ENCODE measurements around the gene ADH1C. TPM values are rescaled to one million over a fixed set of nuclear protein-coding genes. Genes with fewer than 3 reads are reported as not detected.
A peak's percentile ranks its signal among the peaks of the same experiment; 100 is the strongest.

The ADH1C gene
- 9.4 TPM for total RNA-seq
- 10 to 100 TPM in 3 of 8 donors, 1 to 10 TPM in 5; 6.0 to 11.3 (median 7.5) TPM for polyA plus RNA-seq (ENCODE audit: insufficient read depth in 1 of 8, insufficient read length in 8 of 8, low replicate concordance in 1 of 8)
- long read RNA-seq, donor 1, partial matches to known transcripts: 0 of 2 reads
- long read RNA-seq, donor 1, other reads (novel, unspliced or antisense): 0 of 2 reads
- long read RNA-seq, donor 2, partial matches to known transcripts: 0 of 1 reads
- long read RNA-seq, donor 2, other reads (novel, unspliced or antisense): 0 of 1 reads
- long read RNA-seq, donor 3, partial matches to known transcripts: 0 of 1 reads
- long read RNA-seq, donor 3, other reads (novel, unspliced or antisense): 0 of 1 reads
- long read RNA-seq, donor 4: 0 reads
- long read RNA-seq, donor 5, partial matches to known transcripts: 0 of 3 reads
- long read RNA-seq, donor 5, other reads (novel, unspliced or antisense): 0 of 3 reads
- long read RNA-seq, donor 6, partial matches to known transcripts: 0 of 3 reads
- long read RNA-seq, donor 6, other reads (novel, unspliced or antisense): 0 of 3 reads
- long read RNA-seq, donor 7, partial matches to known transcripts: 0 of 4 reads
- long read RNA-seq, donor 7, other reads (novel, unspliced or antisense): 0 of 4 reads
- long read RNA-seq, donor 8, partial matches to known transcripts: 0 of 2 reads
- long read RNA-seq, donor 8, other reads (novel, unspliced or antisense): 0 of 2 reads
- long read RNA-seq, donor 9: 0 reads
- long read RNA-seq, donor 10, transcript ADH1C-204 (9 exons, 1,740 nt): major isoform, 5 of 5 reads
- long read RNA-seq, donor 10, partial matches to known transcripts: 0 of 5 reads
- long read RNA-seq, donor 10, other reads (novel, unspliced or antisense): 0 of 5 reads
- long read RNA-seq, donor 11, partial matches to known transcripts: 0 of 3 reads
- long read RNA-seq, donor 11, other reads (novel, unspliced or antisense): 0 of 3 reads

- Histone ChIP-seq H3K27me3 (ENCODE audit: control insufficient read depth, insufficient read depth, low read length) (no peaks in the 10 kb centered on the region), H3K9me3 (replicated peaks; ENCODE audit: control insufficient read depth, low read depth, low read length) (no peaks in the 10 kb centered on the region), H3K4me3 (ENCODE audit: low read length) (peak within 1 kb of the TSS; percentile 11), H3K4me1 (ENCODE audit: control insufficient read depth, insufficient read depth, low read length) (peaks cover 2% of the 10 kb centered on the region), H3K27ac (ENCODE audit: low read length) (peak within 1 kb of the TSS; percentile 48), H3K36me3 (ENCODE audit: control insufficient read depth, insufficient read depth, low read length) (no peaks in the 10 kb centered on the region)
- DNase-seq: peak; percentile 93
- 42% methylated on average over 4 of the region's 10 CpGs for WGBS (ENCODE audit: insufficient coverage)
Observed at GRCh38 chr4:99352602-99353537, at the start of gene ADH1C. ADH1C (minus strand) TSS chr4:99352746; CDS start chr4:99352675, 71 bp downstream.

- H3K36me3 ChIP-seq (ENCODE audit: control insufficient read depth, insufficient read depth, low read length): no peaks in the 10 kb centered on the region
- no peak overlapping the region for H3K27ac ChIP-seq (ENCODE audit: low read length)
- no peaks in the 10 kb centered on the region for H3K27me3 ChIP-seq (ENCODE audit: control insufficient read depth, insufficient read depth, low read length)
- H3K4me3 ChIP-seq (ENCODE audit: low read length): no peak overlapping the region
- H3K9me3 ChIP-seq (replicated peaks; ENCODE audit: control insufficient read depth, low read depth, low read length): peaks cover 3% of the 10 kb centered on the region
- no peak for DNase-seq
- peaks cover 4% of the 10 kb centered on the region for H3K4me1 ChIP-seq (ENCODE audit: control insufficient read depth, insufficient read depth, low read length)
Observed at GRCh38 chr4:99400831-99401230, 48.3 kb upstream of the ADH1C start.

GRCh38 chr4:99399017-99399416 is 46.5 kb upstream of the ADH1C start:
- Histone ChIP-seq H3K4me3 (ENCODE audit: low read length) (no peak overlapping the region), H3K36me3 (ENCODE audit: control insufficient read depth, insufficient read depth, low read length) (no peaks in the 10 kb centered on the region), H3K9me3 (replicated peaks; ENCODE audit: control insufficient read depth, low read depth, low read length) (peaks cover 3% of the 10 kb centered on the region), H3K4me1 (ENCODE audit: control insufficient read depth, insufficient read depth, low read length) (no peaks in the 10 kb centered on the region), H3K27me3 (ENCODE audit: control insufficient read depth, insufficient read depth, low read length) (no peaks in the 10 kb centered on the region), H3K27ac (ENCODE audit: low read length) (no peak overlapping the region)
- no CpG with 5 or more reads among the region's 1 CpG for WGBS (ENCODE audit: insufficient coverage)
- DNase-seq: no peak

- Histone ChIP-seq H3K36me3 (ENCODE audit: control insufficient read depth, insufficient read depth, low read length) (no peaks in the 10 kb centered on the region), H3K9me3 (replicated peaks; ENCODE audit: control insufficient read depth, low read depth, low read length) (peaks cover 6% of the 10 kb centered on the region), H3K27me3 (ENCODE audit: control insufficient read depth, insufficient read depth, low read length) (no peaks in the 10 kb centered on the region), H3K4me3 (ENCODE audit: low read length) (no peak overlapping the region), H3K4me1 (ENCODE audit: control insufficient read depth, insufficient read depth, low read length) (no peaks in the 10 kb centered on the region), H3K27ac (ENCODE audit: low read length) (no peak overlapping the region)
- no peak for DNase-seq
- WGBS (ENCODE audit: insufficient coverage): 0% methylated on average over 1 of the region's 3 CpGs
Observed at GRCh38 chr4:99395595-99396364, 43.2 kb upstream of the ADH1C start.

- H3K36me3 ChIP-seq (ENCODE audit: control insufficient read depth, insufficient read depth, low read length): no peaks in the 10 kb centered on the region
- no peaks in the 10 kb centered on the region for H3K27me3 ChIP-seq (ENCODE audit: control insufficient read depth, insufficient read depth, low read length)
- H3K27ac ChIP-seq (ENCODE audit: low read length): no peak overlapping the region
Observed at GRCh38 chr4:99394896-99395295, 42.4 kb upstream of the ADH1C start.

GRCh38 chr4:99390055-99390454 is 37.5 kb upstream of the ADH1C start:
- peak; percentile 83 for DNase-seq
- Histone ChIP-seq H3K27ac (ENCODE audit: low read length) (peak overlapping the region; percentile 39), H3K9me3 (replicated peaks; ENCODE audit: control insufficient read depth, low read depth, low read length) (peaks cover 10% of the 10 kb centered on the region), H3K4me1 (ENCODE audit: control insufficient read depth, insufficient read depth, low read length) (no peaks in the 10 kb centered on the region), H3K27me3 (ENCODE audit: control insufficient read depth, insufficient read depth, low read length) (no peaks in the 10 kb centered on the region), H3K4me3 (ENCODE audit: low read length) (no peak overlapping the region), H3K36me3 (ENCODE audit: control insufficient read depth, insufficient read depth, low read length) (no peaks in the 10 kb centered on the region)
- WGBS (ENCODE audit: insufficient coverage): no CpG with 5 or more reads among the region's 1 CpG

More at GRCh38 chr4:99394896-99395295, 42.4 kb upstream of the ADH1C start:
- Histone ChIP-seq H3K4me1 (ENCODE audit: control insufficient read depth, insufficient read depth, low read length) (no peaks in the 10 kb centered on the region), H3K4me3 (ENCODE audit: low read length) (no peak overlapping the region), H3K9me3 (replicated peaks; ENCODE audit: control insufficient read depth, low read depth, low read length) (peaks cover 8% of the 10 kb centered on the region)
- no peak for DNase-seq

GRCh38 chr4:99389606-99390005 is 37.1 kb upstream of the ADH1C start:
- H3K36me3 ChIP-seq (ENCODE audit: control insufficient read depth, insufficient read depth, low read length): no peaks in the 10 kb centered on the region
- no peaks in the 10 kb centered on the region for H3K27me3 ChIP-seq (ENCODE audit: control insufficient read depth, insufficient read depth, low read length)
- DNase-seq: peak; percentile 74
- H3K4me1 ChIP-seq (ENCODE audit: control insufficient read depth, insufficient read depth, low read length): no peaks in the 10 kb centered on the region
- peak overlapping the region; percentile 39 for H3K27ac ChIP-seq (ENCODE audit: low read length)
- H3K9me3 ChIP-seq (replicated peaks; ENCODE audit: control insufficient read depth, low read depth, low read length): peaks cover 10% of the 10 kb centered on the region
- no peak overlapping the region for H3K4me3 ChIP-seq (ENCODE audit: low read length)

GRCh38 chr4:99383833-99384392 is 31.4 kb upstream of the ADH1C start:
- peak; percentile 98 for DNase-seq
- Histone ChIP-seq H3K4me1 (ENCODE audit: control insufficient read depth, insufficient read depth, low read length) (peaks cover 9% of the 10 kb centered on the region), H3K9me3 (replicated peaks; ENCODE audit: control insufficient read depth, low read depth, low read length) (no peaks in the 10 kb centered on the region), H3K27me3 (ENCODE audit: control insufficient read depth, insufficient read depth, low read length) (no peaks in the 10 kb centered on the region), H3K36me3 (ENCODE audit: control insufficient read depth, insufficient read depth, low read length) (no peaks in the 10 kb centered on the region), H3K27ac (ENCODE audit: low read length) (peak overlapping the region; percentile 77), H3K4me3 (ENCODE audit: low read length) (no peak overlapping the region)
- WGBS (ENCODE audit: insufficient coverage): no CpG with 5 or more reads among the region's 5 CpGs

GRCh38 chr4:99383399-99383798 is 30.9 kb upstream of the ADH1C start:
- peaks cover 9% of the 10 kb centered on the region for H3K4me1 ChIP-seq (ENCODE audit: control insufficient read depth, insufficient read depth, low read length)
- no peak overlapping the region for H3K4me3 ChIP-seq (ENCODE audit: low read length)
- no CpG with 5 or more reads among the region's 3 CpGs for WGBS (ENCODE audit: insufficient coverage)
- no peaks in the 10 kb centered on the region for H3K9me3 ChIP-seq (replicated peaks; ENCODE audit: control insufficient read depth, low read depth, low read length)
- H3K27ac ChIP-seq (ENCODE audit: low read length): peak overlapping the region; percentile 77
- H3K27me3 ChIP-seq (ENCODE audit: control insufficient read depth, insufficient read depth, low read length): no peaks in the 10 kb centered on the region
- DNase-seq: no peak
- H3K36me3 ChIP-seq (ENCODE audit: control insufficient read depth, insufficient read depth, low read length): no peaks in the 10 kb centered on the region
